Smooth muscle cell (in vitro differentiated cells): Measurements from ENCODE around the gene BNIPL. TPM values are rescaled to one million over a fixed set of nuclear protein-coding genes. Genes with fewer than 3 reads are reported as not detected.
A peak's percentile ranks its signal among the peaks of the same experiment; 100 is the strongest.

Source experiments
- DNase-seq: peaks from one replicate; lab custom pipeline; 2025; ENCODE audit not compliant: unreplicated experiment; lab: John Stamatoyannopoulos, UW
- H2AFZ ChIP-seq: fragments of 200-600 bp; sonication (generic); 2 replicates; pipeline ENCODE4 v1.6.0; 2016; ENCODE audit warnings: antibody characterized with exemption, low read depth, mild to moderate bottlenecking
- H3F3A ChIP-seq: fragments of 200-600 bp; sonication (generic); 2 replicates; pipeline ENCODE4 v1.6.0; 2017; ENCODE audit warnings: antibody characterized with exemption, low read depth
- H3K27ac ChIP-seq: fragments of 200-600 bp; sonication (generic); 2 replicates; pipeline ENCODE4 v1.5.1; 2016; ENCODE audit warnings: low read depth, mild to moderate bottlenecking
- H3K27me3 ChIP-seq: fragments of 200-600 bp; sonication (generic); 2 replicates; pipeline ENCODE4 v1.6.1; 2016; ENCODE audit warnings: low read depth, mild to moderate bottlenecking
- H3K36me3 ChIP-seq: fragments of 200-600 bp; sonication (generic); 2 replicates; pipeline ENCODE4 v1.5.1; 2016; ENCODE audit warnings: low read depth
- H3K4me1 ChIP-seq: fragments of 200-600 bp; sonication (generic); 2 replicates; pipeline ENCODE4 v1.5.1; 2016; ENCODE audit warnings: low read depth
- H3K4me2 ChIP-seq: fragments of 200-600 bp; sonication (generic); 2 replicates; pipeline ENCODE4 v1.6.0; 2016; ENCODE audit warnings: mild to moderate bottlenecking
- H3K4me3 ChIP-seq: fragments of 200-600 bp; sonication (generic); 2 replicates; pipeline ENCODE4 v1.5.1; 2016; ENCODE audit warnings: mild to moderate bottlenecking
- H3K79me2 ChIP-seq: fragments of 200-600 bp; sonication (generic); 2 replicates; pipeline ENCODE4 v1.6.0; 2016; ENCODE audit warnings: low read depth, mild to moderate bottlenecking
- H3K9ac ChIP-seq: fragments of 200-600 bp; sonication (generic); 2 replicates; pipeline ENCODE4 v1.6.0; 2016; ENCODE audit warnings: low read depth
- H3K9me3 ChIP-seq: fragments of 200-600 bp; sonication (generic); replicated peaks from 2 replicates; pipeline ENCODE4 v1.5.1; 2016; ENCODE audit warnings: low read depth
- H4K20me1 ChIP-seq: fragments of 200-600 bp; sonication (generic); 2 replicates; pipeline ENCODE4 v1.6.0; 2016; ENCODE audit warnings: low read depth
- CTCF ChIP-seq: fragments of 200-600 bp; sonication (generic); IDR thresholded peaks from 2 replicates; pipeline ENCODE4 v1.5.1; 2017; ENCODE audit warnings: borderline replicate concordance, mild to moderate bottlenecking, antibody characterized with exemption; ENCODE audit not compliant: insufficient read depth, poor library complexity, severe bottlenecking
- WGBS: methylation state at CpG from one replicate; pipeline ENCODE4 v1.1.7; 2016; ENCODE audit warnings: low lambda C conversion rate; 5-methylcytosine and 5-hydroxymethylcytosine counted together
- polyA plus RNA-seq: library from polyadenylated mRNA; unstranded; fragments of >200 nt; fragmentation: Nextera tagmentation; extraction: Ambion mirVana; gene quantifications from 2 replicates; pipeline ENCODE4 v1.2.1, GENCODE V29; 2016
- total RNA-seq: library from RNA; depleted of rRNA; stranded (reverse); fragments of >200 nt; gene quantifications from 2 replicates; pipeline ENCODE4 v1.2.3, GENCODE V29; 2014

BNIPL gene
- total and polyA plus RNA-seq, 2 experiments from 2014 or later = 0.93 to 5.6 TPM

GRCh38 chr1:151059109-151060006 lies 23.0 kb downstream of the BNIPL start, which contains the start of gene CDC42SE1:
CDC42SE1 (minus strand) TSS chr1:151059622; CDS start chr1:151055730, 3,892 bp downstream.
- H3K27me3 ChIP-seq = no peaks in the 10 kb centered on the region
- H3K4me2 ChIP-seq = peak within 1 kb of the TSS; percentile 98
- H3K9ac ChIP-seq = peak within 1 kb of the TSS; percentile 98
- peaks cover 22% of the 10 kb centered on the region for H3F3A ChIP-seq
- peaks cover 99% of the 10 kb centered on the region for H3K79me2 ChIP-seq
- H4K20me1 ChIP-seq = peaks cover 51% of the 10 kb centered on the region
- under 1% methylated on average over 42 of the region's 58 CpGs for WGBS
- no peaks in the 10 kb centered on the region for H3K9me3 ChIP-seq
- peak within 1 kb of the TSS; percentile 100 for H3K4me3 ChIP-seq
- peaks cover under 1% of the 10 kb centered on the region for H3K36me3 ChIP-seq
- peak; percentile 50 for TF ChIP-seq CTCF
- H3K4me1 ChIP-seq = peaks cover 27% of the 10 kb centered on the region
- DNase-seq = peak; percentile 33
- H2AFZ ChIP-seq = peak within 1 kb of the TSS; percentile 47
- peak within 1 kb of the TSS; percentile 98 for H3K27ac ChIP-seq

GRCh38 chr1:151060007-151060656 lies 23.7 kb downstream of the BNIPL start, which contains the start of gene MLLT11:
MLLT11 (plus strand) TSS chr1:151060397; CDS start chr1:151067225, 6,828 bp downstream.
- 2% methylated on average over 15 of the region's 15 CpGs for WGBS
- Histone ChIP-seq H3K36me3 (no peaks in the 10 kb centered on the region), H3K4me1 (peaks cover 27% of the 10 kb centered on the region), H4K20me1 (peaks cover 51% of the 10 kb centered on the region), H3K9me3 (no peaks in the 10 kb centered on the region), H3K27me3 (no peaks in the 10 kb centered on the region), H3K27ac (peak within 1 kb of the TSS; percentile 98), H3K79me2 (peaks cover 100% of the 10 kb centered on the region), H3F3A (peaks cover 14% of the 10 kb centered on the region), H3K4me3 (peak within 1 kb of the TSS; percentile 100), H2AFZ (peak within 1 kb of the TSS; percentile 47), H3K9ac (peak within 1 kb of the TSS; percentile 98), H3K4me2 (peak within 1 kb of the TSS; percentile 98)
- peak; percentile 18 for DNase-seq
- no peak for TF ChIP-seq CTCF

- peaks cover 51% of the 10 kb centered on the region for H4K20me1 ChIP-seq
- WGBS = 8% methylated on average over 4 of the region's 4 CpGs
Observed at GRCh38 chr1:151060657-151061421, 24.5 kb downstream of the BNIPL start.

More at GRCh38 chr1:151060657-151061421, 24.5 kb downstream of the BNIPL start:
- peaks cover 100% of the 10 kb centered on the region for H3K79me2 ChIP-seq
- H3K27me3 ChIP-seq = no peaks in the 10 kb centered on the region
- peak overlapping the region; percentile 98 for H3K27ac ChIP-seq
- no peak for TF ChIP-seq CTCF
- peak overlapping the region; percentile 100 for H3K4me3 ChIP-seq
- no peaks in the 10 kb centered on the region for H3K9me3 ChIP-seq
- H3K4me2 ChIP-seq = peak overlapping the region; percentile 98
- H3K4me1 ChIP-seq = peaks cover 27% of the 10 kb centered on the region
- H3K36me3 ChIP-seq = no peaks in the 10 kb centered on the region
- peak overlapping the region; percentile 47 for H2AFZ ChIP-seq
- peak overlapping the region; percentile 98 for H3K9ac ChIP-seq
- DNase-seq = no peak
- H3F3A ChIP-seq = peaks cover 9% of the 10 kb centered on the region
